ENCODE data around the gene TRAF3.

TRAF3 gene

GRCh38 chr14:102866982-102867761 lies 89.9 kb downstream of the TRAF3 start:
- no peak for TF ChIP-seq ZNF70 (CRISPR knock-in tag; IDR thresholded peaks at IDR 0.05)
- TF ChIP-seq PATZ1 (CRISPR knock-in tag; IDR thresholded peaks at IDR 0.05; ENCODE audit: borderline replicate concordance) = no peak
- no peak for TF ChIP-seq ZFP30 (CRISPR knock-in tag; IDR thresholded peaks at IDR 0.05)
- TF ChIP-seq ZNF8 (CRISPR knock-in tag; IDR thresholded peaks at IDR 0.05) = no peak
- no peak for TF ChIP-seq ESRRG (CRISPR knock-in tag; IDR thresholded peaks at IDR 0.05)
- no peak for TF ChIP-seq CSDC2 (CRISPR knock-in tag; IDR thresholded peaks at IDR 0.05)
- no peak for TF ChIP-seq CSRNP3 (CRISPR knock-in tag; IDR thresholded peaks at IDR 0.05)
- no peak for TF ChIP-seq BACH2 (CRISPR knock-in tag; IDR thresholded peaks at IDR 0.05; ENCODE audit: borderline replicate concordance)
- TF ChIP-seq SNAI2 (CRISPR knock-in tag; IDR thresholded peaks at IDR 0.05) = no peak
- no peak for TF ChIP-seq CREB5 (CRISPR knock-in tag; IDR thresholded peaks at IDR 0.05; ENCODE audit: low read depth)
- TF ChIP-seq OSR1 (CRISPR knock-in tag; IDR thresholded peaks at IDR 0.05) = no peak
- no peak for TF ChIP-seq RARB (CRISPR knock-in tag; IDR thresholded peaks at IDR 0.05)
- TF ChIP-seq ARNTL (CRISPR knock-in tag; IDR thresholded peaks at IDR 0.05; ENCODE audit: borderline replicate concordance, low read depth) = no peak
- no peak for TF ChIP-seq TCF4 (CRISPR knock-in tag; IDR thresholded peaks at IDR 0.05; ENCODE audit: borderline replicate concordance)
- no peak for ATAC-seq

GRCh38 chr14:102867826-102868580 lies 90.8 kb downstream of the TRAF3 start:
- no peak for ATAC-seq
- TF ChIP-seq ZNF8 (CRISPR knock-in tag; IDR thresholded peaks at IDR 0.05) (no peak), ZFP3 (CRISPR knock-in tag; IDR thresholded peaks at IDR 0.05) (no peak), ARNTL (CRISPR knock-in tag; IDR thresholded peaks at IDR 0.05; ENCODE audit: borderline replicate concordance, low read depth) (no peak), ZFP30 (CRISPR knock-in tag; IDR thresholded peaks at IDR 0.05) (no peak)

- ATAC-seq = no peak
- TF ChIP-seq SNAI2 (CRISPR knock-in tag; IDR thresholded peaks at IDR 0.05) (no peak), ZNF565 (CRISPR knock-in tag; conservative IDR thresholded peaks at IDR 0.05; ENCODE audit: low read depth) (no peak), TCF4 (CRISPR knock-in tag; IDR thresholded peaks at IDR 0.05; ENCODE audit: borderline replicate concordance) (no peak), ZC3H10 (CRISPR knock-in tag; IDR thresholded peaks at IDR 0.05) (no peak), BACH2 (CRISPR knock-in tag; IDR thresholded peaks at IDR 0.05; ENCODE audit: borderline replicate concordance) (no peak), ARNTL (CRISPR knock-in tag; IDR thresholded peaks at IDR 0.05; ENCODE audit: borderline replicate concordance, low read depth) (no peak), CSDC2 (CRISPR knock-in tag; IDR thresholded peaks at IDR 0.05) (no peak), PPARA (CRISPR knock-in tag; IDR thresholded peaks at IDR 0.05; ENCODE audit: borderline replicate concordance) (no peak), OSR1 (CRISPR knock-in tag; IDR thresholded peaks at IDR 0.05) (no peak), ESRRG (CRISPR knock-in tag; IDR thresholded peaks at IDR 0.05) (no peak), ZNF70 (CRISPR knock-in tag; IDR thresholded peaks at IDR 0.05) (no peak), POU6F1 (CRISPR knock-in tag; IDR thresholded peaks at IDR 0.05; ENCODE audit: borderline replicate concordance, low read depth) (no peak), PATZ1 (CRISPR knock-in tag; IDR thresholded peaks at IDR 0.05; ENCODE audit: borderline replicate concordance) (no peak), ZFP3 (CRISPR knock-in tag; IDR thresholded peaks at IDR 0.05) (no peak), CREB5 (CRISPR knock-in tag; IDR thresholded peaks at IDR 0.05; ENCODE audit: low read depth) (no peak), CSRNP3 (CRISPR knock-in tag; IDR thresholded peaks at IDR 0.05) (no peak), GLIS3 (CRISPR knock-in tag; IDR thresholded peaks at IDR 0.05) (no peak), TOX (CRISPR knock-in tag; IDR thresholded peaks at IDR 0.05; ENCODE audit: borderline replicate concordance) (no peak)
Observed at GRCh38 chr14:102868956-102869547, 91.8 kb downstream of the TRAF3 start.

All from SK-N-SH treated with all-trans-retinoic acid at 6 μM for 48 hours (cell line).